ENCODE data around the gene HSBP1L1.

The HSBP1L1 gene

DNA sequence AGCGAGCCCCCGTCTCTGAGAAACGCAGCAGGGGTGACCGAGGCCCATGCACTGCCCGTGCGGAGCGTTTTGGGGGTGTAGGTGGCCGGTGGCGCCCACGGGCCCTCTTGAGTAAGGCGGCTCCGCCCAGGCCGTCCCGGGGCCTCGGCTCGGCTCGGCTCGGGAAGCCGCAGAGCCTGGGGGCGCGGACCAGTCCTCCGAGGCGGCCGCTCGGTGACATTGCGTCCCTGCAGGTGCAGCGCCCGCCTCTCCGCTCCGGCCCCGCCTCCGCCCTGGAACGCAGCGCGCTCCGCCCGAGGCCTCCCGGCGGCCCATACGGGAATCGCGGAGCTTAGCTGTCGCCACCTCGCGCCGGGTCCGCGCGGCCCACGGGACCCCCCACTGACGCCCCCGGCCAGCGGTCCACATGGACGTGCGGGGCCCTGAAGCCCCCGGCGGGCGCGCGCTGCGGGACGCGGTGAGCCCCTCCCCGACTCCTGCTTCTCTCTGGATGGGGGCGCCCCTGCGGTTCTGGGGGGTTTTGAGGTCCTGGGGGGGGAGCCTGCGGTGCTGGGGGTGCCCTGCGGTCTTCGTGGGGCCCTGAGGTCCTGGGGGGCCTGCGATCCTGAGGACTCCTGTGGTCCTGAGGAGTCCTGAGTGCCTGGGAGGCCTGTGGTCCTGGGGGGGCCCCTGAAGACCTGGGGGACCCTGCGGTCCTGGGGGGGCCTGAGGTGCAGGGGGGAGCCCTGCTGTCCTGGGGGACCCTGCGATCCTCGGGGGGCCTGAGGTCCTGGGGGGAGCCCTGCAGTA is at the start of gene HSBP1L1:
HSBP1L1 (plus strand) TSS at position 314 of the 789 bp plus-strand sequence; CDS start at position 407, 93 bp downstream.
- H3K4me3 ChIP-seq (ENCODE audit: low read depth, low read length), result peak within 1 kb of the TSS; percentile 73
- TF ChIP-seq, protein P1, sequence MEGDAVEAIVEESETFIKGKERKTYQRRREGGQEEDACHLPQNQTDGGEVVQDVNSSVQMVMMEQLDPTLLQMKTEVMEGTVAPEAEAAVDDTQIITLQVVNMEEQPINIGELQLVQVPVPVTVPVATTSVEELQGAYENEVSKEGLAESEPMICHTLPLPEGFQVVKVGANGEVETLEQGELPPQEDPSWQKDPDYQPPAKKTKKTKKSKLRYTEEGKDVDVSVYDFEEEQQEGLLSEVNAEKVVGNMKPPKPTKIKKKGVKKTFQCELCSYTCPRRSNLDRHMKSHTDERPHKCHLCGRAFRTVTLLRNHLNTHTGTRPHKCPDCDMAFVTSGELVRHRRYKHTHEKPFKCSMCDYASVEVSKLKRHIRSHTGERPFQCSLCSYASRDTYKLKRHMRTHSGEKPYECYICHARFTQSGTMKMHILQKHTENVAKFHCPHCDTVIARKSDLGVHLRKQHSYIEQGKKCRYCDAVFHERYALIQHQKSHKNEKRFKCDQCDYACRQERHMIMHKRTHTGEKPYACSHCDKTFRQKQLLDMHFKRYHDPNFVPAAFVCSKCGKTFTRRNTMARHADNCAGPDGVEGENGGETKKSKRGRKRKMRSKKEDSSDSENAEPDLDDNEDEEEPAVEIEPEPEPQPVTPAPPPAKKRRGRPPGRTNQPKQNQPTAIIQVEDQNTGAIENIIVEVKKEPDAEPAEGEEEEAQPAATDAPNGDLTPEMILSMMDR (IDR thresholded peaks at IDR 0.05; ENCODE audit: low read depth, low read length), result no peak

DNA sequence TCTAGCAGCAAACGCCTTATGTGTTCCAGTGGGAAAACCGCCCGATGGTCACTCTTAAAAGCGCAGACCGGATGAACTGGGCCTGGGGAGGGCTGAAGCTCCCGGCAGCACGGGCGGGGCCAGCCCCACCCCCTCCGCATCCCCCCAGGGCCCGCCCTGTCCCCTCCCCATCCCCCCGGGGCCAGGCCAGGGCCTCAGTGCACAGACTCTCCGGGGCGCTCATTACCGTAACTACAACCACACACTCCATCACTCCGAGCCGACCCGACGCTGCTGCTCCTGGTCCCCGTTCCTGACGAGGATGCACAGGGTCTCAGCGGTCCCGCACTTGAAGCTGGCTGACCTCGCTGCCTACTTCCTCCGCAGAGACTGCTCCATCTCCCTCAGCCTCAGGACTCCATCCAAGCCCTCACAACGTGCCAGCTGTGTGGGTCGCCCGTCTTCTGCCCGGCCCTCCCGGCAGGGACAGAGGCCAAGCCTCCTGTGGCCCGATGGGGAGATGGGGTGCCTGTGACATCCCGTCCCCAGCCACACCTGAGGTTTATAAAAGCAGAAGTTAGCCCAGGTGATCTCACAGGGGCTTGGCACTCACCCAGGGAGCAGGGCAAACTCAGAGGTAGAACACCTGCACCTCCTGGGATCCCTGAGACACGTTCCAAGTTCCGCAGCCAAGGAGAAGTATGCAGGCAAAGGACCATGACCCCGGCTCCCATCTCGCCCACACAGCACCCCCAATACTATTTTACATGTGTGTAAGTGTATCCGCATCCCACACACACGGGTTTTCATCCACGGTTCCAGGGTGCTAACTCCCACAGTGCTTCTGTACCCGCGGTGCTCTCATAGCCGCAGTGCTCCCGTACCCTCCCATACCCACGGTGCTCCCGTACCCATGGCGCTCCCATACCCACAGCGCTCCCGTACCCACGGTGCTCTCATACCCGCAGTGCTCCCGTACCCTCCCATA is 49.0 kb upstream of the HSBP1L1 start:
- no peak overlapping the region for H3K4me3 ChIP-seq (ENCODE audit: low read depth, low read length)
- TF ChIP-seq, protein P1 (IDR thresholded peaks at IDR 0.05; ENCODE audit: low read depth, low read length), result no peak

DNA sequence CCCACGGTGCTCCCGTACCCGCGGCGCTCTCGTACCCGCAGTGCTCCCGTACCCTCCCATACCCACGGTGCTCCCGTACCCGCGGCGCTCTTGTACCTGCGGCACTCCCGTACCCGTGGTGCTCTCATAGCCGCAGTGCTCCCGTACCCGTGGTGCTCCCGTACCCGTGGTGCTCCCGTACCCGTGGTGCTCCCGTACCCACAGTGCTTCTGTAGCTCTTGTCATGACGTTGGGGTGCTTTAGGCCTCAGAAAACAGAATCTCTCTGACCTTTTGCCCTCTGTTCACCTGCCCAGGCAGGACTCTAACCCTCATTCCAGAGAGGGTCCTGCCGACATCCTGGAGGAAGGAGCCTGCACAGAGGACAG is 48.3 kb upstream of the HSBP1L1 start:
- H3K4me3 ChIP-seq (ENCODE audit: low read depth, low read length), result no peak overlapping the region
- TF ChIP-seq, protein P1 (IDR thresholded peaks at IDR 0.05; ENCODE audit: low read depth, low read length), result no peak

DNA sequence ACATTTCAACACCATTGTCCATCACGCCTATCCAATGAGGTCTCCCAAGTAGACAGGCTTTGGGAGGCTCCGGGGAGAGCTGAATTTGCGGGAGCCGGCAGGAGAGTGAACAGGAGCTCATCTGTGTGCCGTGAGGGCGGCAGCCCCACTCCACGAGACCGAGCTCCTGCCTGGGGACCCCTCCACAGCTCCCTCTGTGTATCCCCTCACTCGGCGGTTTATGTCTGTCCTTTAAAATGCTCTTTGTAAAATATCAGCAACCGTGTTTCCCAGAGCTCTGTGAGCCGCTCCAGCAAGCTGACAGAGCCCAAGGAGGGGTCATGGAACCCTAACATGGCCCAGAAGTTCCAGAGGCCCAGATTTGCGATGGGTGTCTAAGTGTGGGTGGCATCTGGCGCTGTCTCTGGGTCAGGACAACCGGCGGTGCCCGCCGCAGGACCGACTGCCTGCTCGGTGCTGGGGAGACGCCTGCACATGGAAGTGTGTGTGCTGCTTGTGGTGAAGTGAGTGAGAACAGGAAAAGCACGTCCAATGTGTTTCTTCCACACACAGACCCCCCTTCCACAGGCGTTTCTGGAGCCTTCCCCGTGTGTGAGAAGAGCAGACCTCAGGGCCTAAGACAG is 47.8 kb upstream of the HSBP1L1 start:
- no peak overlapping the region for H3K4me3 ChIP-seq (ENCODE audit: low read depth, low read length)
- TF ChIP-seq, protein P1 (IDR thresholded peaks at IDR 0.05; ENCODE audit: low read depth, low read length), result no peak

DNA sequence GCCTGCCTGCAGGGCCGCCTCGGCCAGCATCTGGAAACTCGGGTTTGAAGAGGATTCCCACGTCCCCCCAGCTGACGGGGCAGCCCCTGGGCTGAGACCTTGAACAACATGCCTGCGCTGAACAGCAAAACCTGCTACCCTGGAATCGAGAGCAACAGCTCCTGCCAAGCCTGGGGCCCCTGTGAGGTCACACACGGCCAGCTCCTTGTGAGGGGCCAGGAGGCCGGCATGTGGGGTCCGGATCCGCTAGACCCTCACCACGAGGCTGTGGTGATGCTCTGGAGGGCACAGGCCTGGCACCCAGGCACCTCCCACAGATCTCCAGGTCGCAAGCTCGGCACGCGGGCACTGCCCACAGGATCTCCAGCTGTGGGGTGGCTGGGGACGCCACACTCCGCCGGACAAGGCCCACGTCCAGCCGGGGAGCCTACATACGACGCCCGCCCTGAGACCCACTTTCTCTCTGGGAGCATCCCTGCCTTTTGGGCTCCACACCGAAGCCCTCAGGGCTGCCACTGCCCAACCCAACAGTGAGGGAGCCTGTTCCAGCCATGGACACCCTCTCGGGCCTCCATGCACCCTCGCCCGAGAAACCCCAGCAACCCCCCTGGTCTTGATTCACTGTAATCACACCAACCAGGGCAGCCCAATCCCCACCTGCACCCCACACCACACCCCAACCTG is 47.1 kb upstream of the HSBP1L1 start:
- H3K4me3 ChIP-seq (ENCODE audit: low read depth, low read length), result no peak overlapping the region
- TF ChIP-seq, protein P1 (IDR thresholded peaks at IDR 0.05; ENCODE audit: low read depth, low read length), result no peak

DNA sequence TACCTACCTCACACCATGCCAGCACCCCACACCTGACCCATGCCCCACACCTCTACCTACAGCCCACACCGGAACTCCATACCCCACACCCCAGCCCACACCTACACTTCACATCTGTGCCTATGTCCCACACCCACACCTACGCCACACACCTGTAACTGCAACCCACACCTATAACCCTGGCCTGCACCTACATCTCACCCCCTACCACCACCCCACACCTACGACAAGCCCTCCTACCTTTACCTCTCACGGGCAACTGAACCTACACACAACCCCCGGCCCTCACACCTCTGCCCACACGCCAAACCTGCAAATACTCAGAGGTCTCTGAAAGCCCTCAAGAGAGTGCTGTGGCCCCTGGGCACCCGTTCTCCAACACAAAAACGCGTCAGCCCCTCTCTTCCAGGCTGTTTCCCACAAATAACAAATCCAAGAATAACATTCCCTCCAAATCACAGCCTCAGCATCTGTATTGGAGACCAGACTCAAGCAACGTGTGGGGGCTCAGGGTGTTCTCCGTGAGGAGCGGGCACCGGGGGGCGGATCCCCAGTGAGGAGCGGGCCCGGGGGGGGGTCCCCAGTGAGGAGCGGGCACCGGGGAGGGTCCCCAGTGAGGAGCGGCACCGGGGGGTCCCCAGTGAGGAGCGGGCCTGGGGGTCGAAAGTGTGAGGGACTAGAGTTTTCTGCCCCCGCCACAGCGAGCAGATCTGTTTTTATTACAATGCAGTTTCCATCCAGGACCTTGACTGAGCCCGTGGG is 46.4 kb upstream of the HSBP1L1 start:
- no peak overlapping the region for H3K4me3 ChIP-seq (ENCODE audit: low read depth, low read length)
- TF ChIP-seq, protein P1 (IDR thresholded peaks at IDR 0.05; ENCODE audit: low read depth, low read length), result no peak
